Measurements from ENCODE around the gene MTRF1.
"Not testable (repeated sequence)": the region's sequence is repeated elsewhere in the genome, so short reads cannot be mapped to it uniquely, and the experiment has no call there.

The MTRF1 gene

DNA sequence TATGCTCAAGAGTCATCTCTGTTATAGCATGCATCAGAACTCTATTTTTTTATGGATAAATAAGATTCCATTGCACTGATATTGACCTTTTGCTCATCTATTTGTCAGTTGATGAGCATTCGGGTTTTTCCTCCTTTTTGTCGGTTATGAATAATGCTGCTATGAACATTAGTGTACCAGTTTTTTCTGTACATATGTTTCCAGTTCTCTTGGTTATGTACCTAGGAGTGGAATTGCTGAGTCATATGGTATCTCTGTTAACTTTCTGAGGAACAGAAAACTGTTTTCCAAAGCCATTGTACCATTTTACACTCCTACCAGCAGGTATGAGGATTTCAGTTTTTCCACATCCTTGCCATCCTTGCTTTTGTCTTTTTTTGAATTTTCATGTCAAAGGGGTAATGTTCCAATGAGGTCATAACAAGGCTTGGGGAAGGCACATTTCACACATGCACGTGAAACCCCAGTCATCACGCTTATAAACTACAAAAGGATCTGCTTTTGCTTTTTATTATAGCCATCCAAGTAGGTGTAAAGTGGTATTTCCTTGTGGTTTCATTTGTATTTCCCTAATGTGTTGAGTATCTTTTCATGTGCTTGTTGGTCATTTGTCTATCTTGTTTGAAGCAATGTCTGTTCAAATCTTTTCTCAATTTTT lies 83.7 kb downstream of the MTRF1 start:
- Histone ChIP-seq H3K27me3 (ENCODE audit: insufficient read depth, low read length, poor library complexity, severe bottlenecking) (no peaks in the 10 kb centered on the region), H3K4me2 (ENCODE audit: low read depth, low read length, poor library complexity, severe bottlenecking) (no peak overlapping the region), H3K4me3 (ENCODE audit: low read length, poor library complexity, severe bottlenecking) (no peak overlapping the region), H2AFZ (ENCODE audit: low read length) (no peak overlapping the region), H3K9me2 (replicated peaks; ENCODE audit: low read depth, low read length) (no peaks in the 10 kb centered on the region), H3F3A (ENCODE audit: low read depth) (no peaks in the 10 kb centered on the region), H3K9me3 (ENCODE audit: insufficient read depth, low read depth, low read length) (0 out of 2 replicates have a peak, but pooled peaks cover 4% of the 10 kb centered on the region), H4K20me1 (ENCODE audit: insufficient read depth, low read length, poor library complexity, severe bottlenecking) (no peaks in the 10 kb centered on the region), H3K36me3 (ENCODE audit: insufficient read depth, low read length) (no peaks in the 10 kb centered on the region), H3K4me1 (ENCODE audit: insufficient read depth, low read length, poor library complexity, severe bottlenecking) (peaks cover 3% of the 10 kb centered on the region), H3K79me2 (ENCODE audit: insufficient read depth, low read length) (no peaks in the 10 kb centered on the region), H3K9ac (ENCODE audit: low read depth, low read length, poor library complexity, severe bottlenecking) (no peak overlapping the region)
- no peak for TF ChIP-seq EZH2phosphoT487 (IDR thresholded peaks at IDR 0.05; ENCODE audit: borderline replicate concordance)
- TF ChIP-seq, protein P1, sequence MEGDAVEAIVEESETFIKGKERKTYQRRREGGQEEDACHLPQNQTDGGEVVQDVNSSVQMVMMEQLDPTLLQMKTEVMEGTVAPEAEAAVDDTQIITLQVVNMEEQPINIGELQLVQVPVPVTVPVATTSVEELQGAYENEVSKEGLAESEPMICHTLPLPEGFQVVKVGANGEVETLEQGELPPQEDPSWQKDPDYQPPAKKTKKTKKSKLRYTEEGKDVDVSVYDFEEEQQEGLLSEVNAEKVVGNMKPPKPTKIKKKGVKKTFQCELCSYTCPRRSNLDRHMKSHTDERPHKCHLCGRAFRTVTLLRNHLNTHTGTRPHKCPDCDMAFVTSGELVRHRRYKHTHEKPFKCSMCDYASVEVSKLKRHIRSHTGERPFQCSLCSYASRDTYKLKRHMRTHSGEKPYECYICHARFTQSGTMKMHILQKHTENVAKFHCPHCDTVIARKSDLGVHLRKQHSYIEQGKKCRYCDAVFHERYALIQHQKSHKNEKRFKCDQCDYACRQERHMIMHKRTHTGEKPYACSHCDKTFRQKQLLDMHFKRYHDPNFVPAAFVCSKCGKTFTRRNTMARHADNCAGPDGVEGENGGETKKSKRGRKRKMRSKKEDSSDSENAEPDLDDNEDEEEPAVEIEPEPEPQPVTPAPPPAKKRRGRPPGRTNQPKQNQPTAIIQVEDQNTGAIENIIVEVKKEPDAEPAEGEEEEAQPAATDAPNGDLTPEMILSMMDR (conservative IDR thresholded peaks at IDR 0.05; ENCODE audit: low read length) = no peak

DNA sequence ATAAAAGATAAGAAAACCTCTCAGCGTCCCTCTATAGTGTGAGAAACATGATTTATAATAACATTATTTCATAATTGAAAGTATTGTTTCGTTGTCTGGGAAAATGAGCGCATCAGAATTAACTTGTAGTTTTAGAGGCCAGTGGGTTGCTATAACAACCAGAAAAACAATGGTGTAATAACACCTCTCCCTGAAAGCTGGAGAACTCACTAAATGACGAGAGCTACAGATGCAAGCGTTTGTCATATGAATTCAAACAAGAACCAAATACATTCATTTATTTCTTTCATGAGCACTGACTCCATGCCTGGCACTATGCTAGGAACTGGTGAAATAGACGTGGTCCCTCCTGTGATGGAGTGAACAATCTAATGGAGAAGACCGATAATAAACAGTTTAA lies 85.3 kb downstream of the MTRF1 start:
- TF ChIP-seq, protein P1 (conservative IDR thresholded peaks at IDR 0.05; ENCODE audit: low read length) = no peak
- no peak for TF ChIP-seq EZH2phosphoT487 (IDR thresholded peaks at IDR 0.05; ENCODE audit: borderline replicate concordance)

DNA sequence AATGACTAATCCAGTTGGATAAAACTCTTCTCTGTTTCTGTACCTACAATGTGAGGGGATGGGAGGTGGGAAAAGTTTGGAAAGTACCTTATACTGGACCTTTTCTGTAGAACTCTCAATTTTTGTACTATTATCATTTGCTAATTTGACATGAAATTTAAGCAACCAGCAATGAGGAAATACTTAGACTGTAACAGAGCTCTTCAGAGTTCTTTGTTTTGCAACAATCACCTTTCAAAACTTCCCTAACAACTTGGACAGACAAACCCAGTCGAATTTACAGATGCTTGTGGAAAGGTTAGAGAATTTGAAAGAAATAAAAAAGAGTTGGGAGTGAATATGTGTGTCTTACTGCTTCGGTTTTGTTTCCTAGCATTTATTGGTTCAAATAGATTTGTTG lies 85.8 kb downstream of the MTRF1 start:
- Histone ChIP-seq H3K9ac (ENCODE audit: low read depth, low read length, poor library complexity, severe bottlenecking) (no peak overlapping the region), H4K20me1 (ENCODE audit: insufficient read depth, low read length, poor library complexity, severe bottlenecking) (no peaks in the 10 kb centered on the region), H3F3A (ENCODE audit: low read depth) (no peaks in the 10 kb centered on the region)

More for the DNA sequence above, 85.3 kb downstream of the MTRF1 start:
- Histone ChIP-seq H3K27me3 (ENCODE audit: insufficient read depth, low read length, poor library complexity, severe bottlenecking) (no peaks in the 10 kb centered on the region), H3K4me2 (ENCODE audit: low read depth, low read length, poor library complexity, severe bottlenecking) (no peak overlapping the region), H3K4me3 (ENCODE audit: low read length, poor library complexity, severe bottlenecking) (no peak overlapping the region), H3K79me2 (ENCODE audit: insufficient read depth, low read length) (no peaks in the 10 kb centered on the region), H3K36me3 (ENCODE audit: insufficient read depth, low read length) (no peaks in the 10 kb centered on the region), H2AFZ (ENCODE audit: low read length) (no peak overlapping the region), H4K20me1 (ENCODE audit: insufficient read depth, low read length, poor library complexity, severe bottlenecking) (no peaks in the 10 kb centered on the region), H3F3A (ENCODE audit: low read depth) (no peaks in the 10 kb centered on the region), H3K9me3 (ENCODE audit: insufficient read depth, low read depth, low read length) (0 out of 2 replicates have a peak, but pooled peaks cover 4% of the 10 kb centered on the region), H3K4me1 (ENCODE audit: insufficient read depth, low read length, poor library complexity, severe bottlenecking) (peaks cover 3% of the 10 kb centered on the region), H3K9me2 (replicated peaks; ENCODE audit: low read depth, low read length) (no peaks in the 10 kb centered on the region), H3K9ac (ENCODE audit: low read depth, low read length, poor library complexity, severe bottlenecking) (no peak overlapping the region)

DNA sequence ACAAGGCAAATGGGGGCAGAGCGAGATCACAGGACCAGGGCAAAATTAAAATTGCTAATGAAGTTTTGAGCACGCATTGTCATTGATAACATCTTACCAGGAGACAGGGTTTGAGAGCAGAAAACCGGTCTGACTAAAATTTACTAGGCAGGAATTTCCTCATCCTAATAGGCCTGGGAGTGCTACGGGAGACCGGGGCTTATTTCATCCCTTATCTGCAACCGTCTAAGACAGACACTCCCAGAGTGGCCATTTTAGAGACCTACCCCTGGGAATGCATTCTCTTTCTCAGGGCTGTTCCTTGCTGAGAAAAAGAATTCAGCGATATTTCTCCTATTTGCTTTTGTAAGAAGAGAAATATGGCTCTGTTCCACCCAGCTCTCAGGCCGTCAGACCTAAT lies 87.8 kb downstream of the MTRF1 start:
- not testable (repeated sequence) for H3K4me1 ChIP-seq (ENCODE audit: insufficient read depth, low read length, poor library complexity, severe bottlenecking); H3K36me3 ChIP-seq (ENCODE audit: insufficient read depth, low read length); H3K9me3 ChIP-seq (ENCODE audit: insufficient read depth, low read depth, low read length); H3K9me2 ChIP-seq (replicated peaks; ENCODE audit: low read depth, low read length); H3K27me3 ChIP-seq (ENCODE audit: insufficient read depth, low read length, poor library complexity, severe bottlenecking); H4K20me1 ChIP-seq (ENCODE audit: insufficient read depth, low read length, poor library complexity, severe bottlenecking); H3K4me2 ChIP-seq (ENCODE audit: low read depth, low read length, poor library complexity, severe bottlenecking); H3K9ac ChIP-seq (ENCODE audit: low read depth, low read length, poor library complexity, severe bottlenecking); H2AFZ ChIP-seq (ENCODE audit: low read length); H3K4me3 ChIP-seq (ENCODE audit: low read length, poor library complexity, severe bottlenecking); H3F3A ChIP-seq (ENCODE audit: low read depth); H3K79me2 ChIP-seq (ENCODE audit: insufficient read depth, low read length)

More for the DNA sequence above, 85.8 kb downstream of the MTRF1 start:
- no peaks in the 10 kb centered on the region for H3K9me2 ChIP-seq (replicated peaks; ENCODE audit: low read depth, low read length)
- no peak overlapping the region for H3K4me3 ChIP-seq (ENCODE audit: low read length, poor library complexity, severe bottlenecking)
- no peaks in the 10 kb centered on the region for H3K36me3 ChIP-seq (ENCODE audit: insufficient read depth, low read length)
- H3K79me2 ChIP-seq (ENCODE audit: insufficient read depth, low read length) = no peaks in the 10 kb centered on the region
- 0 out of 2 replicates have a peak, but pooled peaks cover 4% of the 10 kb centered on the region for H3K9me3 ChIP-seq (ENCODE audit: insufficient read depth, low read depth, low read length)
- peaks cover 3% of the 10 kb centered on the region for H3K4me1 ChIP-seq (ENCODE audit: insufficient read depth, low read length, poor library complexity, severe bottlenecking)
- no peak overlapping the region for H3K4me2 ChIP-seq (ENCODE audit: low read depth, low read length, poor library complexity, severe bottlenecking)
- no peak for TF ChIP-seq EZH2phosphoT487 (IDR thresholded peaks at IDR 0.05; ENCODE audit: borderline replicate concordance)
- TF ChIP-seq, protein P1 (conservative IDR thresholded peaks at IDR 0.05; ENCODE audit: low read length) = no peak
- no peak overlapping the region for H2AFZ ChIP-seq (ENCODE audit: low read length)
- no peaks in the 10 kb centered on the region for H3K27me3 ChIP-seq (ENCODE audit: insufficient read depth, low read length, poor library complexity, severe bottlenecking)
